ENCODE data around the gene CFAP58. TPM values are rescaled to one million over a fixed set of nuclear protein-coding genes. Genes with fewer than 3 reads are reported as not detected.

The CFAP58 gene
- total and polyA plus RNA-seq, 2 donors (not counting 3 experiments of a cell fraction or from before 2014, with no cell fraction given) = 0.07 to 0.29 TPM

GRCh38 chr10:104339469-104340110 lies 14.0 kb upstream of the CFAP58 start:
- TF ChIP-seq POLR2AphosphoS5 (IDR thresholded peaks at IDR 0.05; ENCODE audit: insufficient read depth, low read depth, low read length) = no peak
- peak; percentile 31 for TF ChIP-seq JUN (IDR thresholded peaks at IDR 0.05; ENCODE audit: borderline replicate concordance, insufficient read depth, insufficient read length, low read depth)

GRCh38 chr10:104340111-104340526 lies 13.5 kb upstream of the CFAP58 start:
- H2AFZ ChIP-seq (ENCODE audit: low read depth, low read length) = peak overlapping the region; percentile 19
- peak overlapping the region; percentile 100 for H3K27ac ChIP-seq (ENCODE audit: insufficient read depth, low read depth, low read length)
- intact Hi-C loops (cut with micrococcal nuclease) (no loop called here), dilution Hi-C loops (cut with MboI; ENCODE audit: extremely low pct_ligation_motif_present, low sequenced_read_pairs) (no loop called here)
- H3K9ac ChIP-seq (replicated peaks; ENCODE audit: extremely low read depth, insufficient read depth, low read length) = peak overlapping the region; percentile 99
- peak overlapping the region in 1 of 3 experiments; percentile 99 for H3K4me3 ChIP-seq (replicated peaks in 1 of 3; ENCODE audit: insufficient read depth in 1 of 3, low read depth in 1 of 3, low read length in 3 of 3)
- peaks cover 31% of the 10 kb centered on the region for H3K79me2 ChIP-seq (ENCODE audit: control insufficient read depth, insufficient read depth, low read length)
- no TSS peak for BruUV-seq (replicated peaks)
- FAIRE-seq (peak; percentile 49), DNase-seq (ENCODE audit: low read depth, low spot score) (no peak)
- no peaks in the 10 kb centered on the region for H3K9me1 ChIP-seq (replicated peaks; ENCODE audit: control insufficient read depth, extremely low read depth, insufficient read depth, low read length)
- CTCF ChIA-PET = interaction anchor here (0.8 to 3.0 kb wide), 9 partner anchors 10 to 66 kb away, joined by 3 to 36 read pairs (median 9); partner anchors contain the start of gene CFAP58
- POLR2A ChIA-PET = no interaction called here
- peaks cover 1 to 2% of the 10 kb centered on the region in 2 experiments for H3K36me3 ChIP-seq (ENCODE audit: control insufficient read depth in 2 of 2, extremely low read depth in 1 of 2, insufficient read depth in 2 of 2, low read length in 2 of 2)
- TF ChIP-seq POLR2AphosphoS5 (IDR thresholded peaks at IDR 0.05; ENCODE audit: insufficient read depth, low read depth, low read length) = no peak
- TF ChIP-seq POLR2A (IDR thresholded peaks at IDR 0.05; ENCODE audit: low read depth, low read length) = no peak
- H3K27me3 ChIP-seq (ENCODE audit: control insufficient read depth in 2 of 2, insufficient read depth in 2 of 2, low read length in 2 of 2) = no peaks in the 10 kb centered on the region
- no peaks in the 10 kb centered on the region for H4K20me1 ChIP-seq (replicated peaks; ENCODE audit: control insufficient read depth, extremely low read depth, insufficient read depth, low read length)
- H3K4me2 ChIP-seq (ENCODE audit: insufficient read depth, low read length) = peak overlapping the region; percentile 85
- no peaks in the 10 kb centered on the region for H3K9me3 ChIP-seq (replicated peaks; ENCODE audit: control insufficient read depth, insufficient read depth, low read length)
- peaks cover 49% of the 10 kb centered on the region for H3K4me1 ChIP-seq (ENCODE audit: control insufficient read depth, extremely low read depth, insufficient read depth, low read length)

More at GRCh38 chr10:104339469-104340110, 14.0 kb upstream of the CFAP58 start:
- Histone ChIP-seq H3K9me3 (replicated peaks; ENCODE audit: control insufficient read depth, insufficient read depth, low read length) (no peaks in the 10 kb centered on the region), H3K27me3 (ENCODE audit: control insufficient read depth in 2 of 2, insufficient read depth in 2 of 2, low read length in 2 of 2) (no peaks in the 10 kb centered on the region), H3K79me2 (ENCODE audit: control insufficient read depth, insufficient read depth, low read length) (peaks cover 37% of the 10 kb centered on the region), H3K36me3 (ENCODE audit: control insufficient read depth in 2 of 2, extremely low read depth in 1 of 2, insufficient read depth in 2 of 2, low read length in 2 of 2) (peaks cover 2 to 6% of the 10 kb centered on the region in 2 experiments), H4K20me1 (replicated peaks; ENCODE audit: control insufficient read depth, extremely low read depth, insufficient read depth, low read length) (no peaks in the 10 kb centered on the region), H3K4me3 (replicated peaks in 1 of 3; ENCODE audit: insufficient read depth in 1 of 3, low read depth in 1 of 3, low read length in 3 of 3) (peak overlapping the region in 2 of 3 experiments; percentile 64 to 99), H3K4me1 (ENCODE audit: control insufficient read depth, extremely low read depth, insufficient read depth, low read length) (peaks cover 53% of the 10 kb centered on the region), H2AFZ (ENCODE audit: low read depth, low read length) (peak overlapping the region; percentile 33), H3K4me2 (ENCODE audit: insufficient read depth, low read length) (peak overlapping the region; percentile 85), H3K27ac (ENCODE audit: insufficient read depth, low read depth, low read length) (peak overlapping the region; percentile 100), H3K9ac (replicated peaks; ENCODE audit: extremely low read depth, insufficient read depth, low read length) (peak overlapping the region; percentile 99), H3K9me1 (replicated peaks; ENCODE audit: control insufficient read depth, extremely low read depth, insufficient read depth, low read length) (no peaks in the 10 kb centered on the region)
- intact Hi-C loops (cut with micrococcal nuclease) = loop anchor here (1.0 to 10.0 kb wide), 4 partner anchors 8 to 435 kb away; no protein-coding TSS in a partner anchor
- BruUV-seq (replicated peaks) = no TSS peak
- ChIA-PET POLR2A (interaction anchor here (0.6 kb wide), 1 partner anchor 10 kb away, joined by 3 read pairs; no protein-coding TSS in a partner anchor), CTCF (interaction anchor here (0.8 to 3.0 kb wide), 9 partner anchors 10 to 66 kb away, joined by 3 to 36 read pairs (median 9); partner anchors contain the start of gene CFAP58)
- dilution Hi-C loops (cut with MboI; ENCODE audit: extremely low pct_ligation_motif_present, low sequenced_read_pairs) = no loop called here
- peak; percentile 93 for DNase-seq (ENCODE audit: low read depth, low spot score)
- peak; percentile 77 for FAIRE-seq
